ENCODE results near the gene HAUS3.

HAUS3 gene, protein sequence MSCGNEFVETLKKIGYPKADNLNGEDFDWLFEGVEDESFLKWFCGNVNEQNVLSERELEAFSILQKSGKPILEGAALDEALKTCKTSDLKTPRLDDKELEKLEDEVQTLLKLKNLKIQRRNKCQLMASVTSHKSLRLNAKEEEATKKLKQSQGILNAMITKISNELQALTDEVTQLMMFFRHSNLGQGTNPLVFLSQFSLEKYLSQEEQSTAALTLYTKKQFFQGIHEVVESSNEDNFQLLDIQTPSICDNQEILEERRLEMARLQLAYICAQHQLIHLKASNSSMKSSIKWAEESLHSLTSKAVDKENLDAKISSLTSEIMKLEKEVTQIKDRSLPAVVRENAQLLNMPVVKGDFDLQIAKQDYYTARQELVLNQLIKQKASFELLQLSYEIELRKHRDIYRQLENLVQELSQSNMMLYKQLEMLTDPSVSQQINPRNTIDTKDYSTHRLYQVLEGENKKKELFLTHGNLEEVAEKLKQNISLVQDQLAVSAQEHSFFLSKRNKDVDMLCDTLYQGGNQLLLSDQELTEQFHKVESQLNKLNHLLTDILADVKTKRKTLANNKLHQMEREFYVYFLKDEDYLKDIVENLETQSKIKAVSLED

DNA sequence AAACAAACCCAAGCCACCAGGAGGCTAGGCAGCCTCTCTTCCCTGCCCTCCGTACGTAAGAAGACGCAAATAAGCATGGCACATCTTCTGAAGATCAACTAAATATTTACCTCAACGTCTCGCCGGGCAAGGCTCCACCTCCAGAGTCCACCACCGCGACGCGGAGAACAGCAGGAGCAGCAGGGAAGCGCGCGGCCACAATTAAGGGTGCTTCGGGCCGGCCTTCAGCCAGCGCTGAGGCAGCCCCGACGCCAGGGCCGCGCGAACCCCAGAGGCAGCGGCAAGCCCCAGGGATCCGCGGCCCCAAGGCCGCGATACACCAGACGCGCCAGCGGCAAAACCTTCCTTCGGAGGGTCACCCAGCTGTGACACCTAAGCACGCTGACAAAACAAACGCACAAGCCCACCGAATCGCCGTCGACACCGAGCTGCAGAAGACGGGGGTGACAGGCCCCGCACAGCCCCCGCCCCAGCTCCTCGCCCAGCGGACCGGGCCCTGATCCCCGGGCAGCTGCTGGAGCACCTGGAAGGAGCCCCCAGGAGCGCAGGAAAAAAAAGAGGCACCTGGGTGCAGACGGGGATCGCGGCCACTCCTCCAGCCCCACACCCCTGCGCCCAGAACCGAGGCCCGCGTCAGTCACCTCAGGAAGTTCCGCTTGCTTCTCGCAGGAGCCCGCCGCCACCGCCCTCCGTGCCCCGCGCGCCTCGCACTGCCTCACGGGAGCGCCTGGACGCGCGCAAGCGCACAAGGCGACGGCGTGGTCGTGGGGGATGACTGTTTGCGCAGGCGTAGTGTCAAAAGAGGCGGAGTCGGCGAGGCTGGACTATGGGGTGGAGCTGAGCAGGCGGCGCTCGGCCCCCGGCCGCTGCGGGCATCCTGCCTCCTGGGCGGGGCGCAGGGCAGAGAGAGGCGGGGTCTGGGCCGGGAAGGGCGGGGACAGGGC, at the start of gene HAUS3, which contains the start of gene POLN:
TSS of gene HAUS3 (minus strand) at position 712 of the 944 bp plus-strand sequence. CDS start 1,175 bp downstream, outside the sequence.
TSS of gene POLN (minus strand) at position 712 of the 944 bp plus-strand sequence. CDS start 12,890 bp downstream, outside the sequence.
- no peak for DNase-seq (ENCODE audit: low read depth, low spot score)

DNA sequence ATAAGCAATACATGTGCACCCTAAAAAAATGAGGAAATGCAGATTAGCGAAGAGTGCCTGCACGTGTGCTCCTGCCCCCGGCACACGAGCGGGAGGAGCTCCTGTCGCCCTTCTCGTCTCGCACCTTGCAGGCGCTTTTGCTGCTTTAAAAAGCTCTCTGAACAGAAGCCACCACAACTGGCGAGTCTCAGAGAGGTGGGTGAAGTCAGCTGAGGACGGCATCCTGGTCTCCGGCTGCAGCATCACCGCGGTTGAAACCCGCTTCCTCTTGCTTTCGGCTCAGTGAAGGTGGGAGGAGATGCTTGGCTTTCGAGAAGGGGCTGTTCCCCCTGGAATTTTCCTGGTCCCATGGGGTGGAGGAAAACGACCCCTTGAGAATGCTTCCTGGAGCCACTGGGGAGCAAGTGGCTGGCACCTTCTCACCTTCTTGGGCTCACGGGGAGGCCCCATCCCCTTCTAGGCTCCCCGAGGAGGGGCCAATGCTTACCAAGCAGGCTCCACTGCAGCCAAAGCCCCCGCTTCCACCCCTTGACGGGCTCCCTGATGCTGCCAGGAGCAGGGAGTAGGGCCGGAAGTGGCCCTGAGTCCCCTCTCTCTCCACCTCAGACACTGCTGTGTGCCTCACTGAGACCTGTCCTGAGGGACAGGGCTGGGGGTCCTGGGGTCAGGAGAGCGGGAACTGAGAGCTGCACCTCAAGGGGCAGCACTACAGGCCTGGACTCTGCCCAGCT, 49.2 kb upstream of the HAUS3 start:
- DNase-seq (ENCODE audit: low read depth, low spot score) = no peak

DNA sequence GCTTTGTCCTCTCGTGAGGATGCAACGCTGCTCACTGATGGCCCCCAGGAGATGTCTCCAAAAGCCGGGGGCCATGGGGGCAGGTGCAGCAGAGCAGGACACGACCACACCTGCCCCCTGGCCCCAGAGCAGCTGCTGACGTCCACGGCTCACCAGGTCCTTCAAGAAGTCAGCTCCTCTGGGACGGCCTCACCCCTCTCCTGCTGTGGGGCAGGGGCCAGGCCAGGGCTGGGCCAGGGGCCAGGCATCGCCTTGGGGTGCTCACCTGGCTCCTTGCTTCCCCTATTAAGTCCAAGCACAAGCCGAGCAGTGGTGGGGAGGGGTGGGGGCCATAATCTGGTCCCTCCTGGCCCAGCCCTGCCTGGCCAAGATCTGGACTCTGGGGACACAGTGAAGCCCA, 48.6 kb upstream of the HAUS3 start:
- DNase-seq (ENCODE audit: low read depth, low spot score) = no peak

DNA sequence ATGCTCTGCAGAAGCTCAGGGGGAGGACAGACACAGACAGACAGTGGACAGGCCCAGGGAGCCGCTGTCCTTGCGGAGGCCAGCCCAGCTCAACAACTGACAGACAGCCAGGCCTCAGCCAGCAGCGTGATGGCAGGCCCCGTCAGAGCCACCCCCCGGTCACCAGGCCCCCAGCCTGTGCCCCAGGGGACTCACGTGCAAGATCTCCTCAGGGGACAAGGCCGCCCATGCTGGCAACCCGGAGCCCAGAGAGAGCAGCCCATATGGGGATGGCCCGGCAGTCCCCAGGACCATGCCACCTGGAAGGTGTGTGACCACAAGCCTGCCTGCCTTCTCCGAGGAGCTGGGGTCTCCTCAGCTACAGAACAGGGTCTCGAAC, 48.0 kb upstream of the HAUS3 start:
- DNase-seq (ENCODE audit: low read depth, low spot score) = no peak

DNA sequence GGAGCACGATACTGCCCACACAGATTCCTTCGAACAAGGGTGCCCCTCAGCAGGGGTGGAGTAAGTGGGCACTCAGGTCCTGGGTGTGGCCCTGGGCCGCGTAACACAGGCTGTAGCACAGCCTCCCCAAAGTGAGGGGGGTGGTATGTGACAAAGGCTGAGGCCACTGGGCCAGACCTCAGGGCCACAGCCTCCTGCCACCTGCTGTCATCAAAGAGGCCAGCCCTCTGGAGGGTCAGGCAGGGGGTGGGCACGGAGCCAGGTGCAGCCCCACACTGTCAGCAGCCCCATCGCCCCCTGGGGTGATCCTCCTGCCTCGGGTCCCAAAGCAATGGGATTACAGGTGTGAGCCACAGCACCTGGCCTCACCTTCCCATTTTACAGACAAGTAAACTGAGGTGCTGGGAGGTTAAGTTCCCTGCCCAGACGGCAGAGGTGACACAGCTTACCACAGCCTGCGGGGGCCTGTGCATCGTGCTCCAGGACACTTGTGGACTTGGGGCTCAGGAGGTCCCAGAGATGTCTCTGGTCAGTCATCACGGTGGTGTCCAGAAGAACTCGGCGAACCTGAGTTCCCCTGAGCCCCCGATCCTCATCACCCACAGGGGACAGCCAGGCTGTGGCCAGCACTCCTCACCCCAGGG, 47.5 kb upstream of the HAUS3 start:
- DNase-seq (ENCODE audit: low read depth, low spot score) = no peak

DNA sequence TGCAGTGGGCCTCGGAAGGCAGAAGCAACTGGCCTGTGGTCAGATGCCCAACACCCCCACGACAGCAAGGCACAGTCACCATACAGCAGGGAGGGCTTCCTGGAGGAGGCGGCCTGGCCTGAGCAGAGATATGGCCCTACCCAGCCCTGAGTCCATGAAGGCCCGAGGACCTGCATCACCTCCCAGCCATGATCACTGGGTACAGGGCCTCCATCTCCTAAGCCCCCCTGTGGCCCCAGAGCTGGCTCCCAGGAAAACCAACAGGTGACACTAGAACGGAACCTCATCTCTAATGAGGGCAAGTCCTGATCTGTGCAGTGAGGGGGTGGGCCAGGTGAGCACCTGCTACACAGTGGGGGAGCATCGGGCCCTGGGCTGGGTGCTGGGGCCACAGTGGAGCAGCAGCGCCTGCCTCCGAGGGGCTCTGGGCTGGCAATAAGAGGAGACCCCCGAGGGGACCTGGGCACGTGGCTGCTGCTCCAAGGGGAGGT, 46.2 kb upstream of the HAUS3 start:
- no peak for DNase-seq (ENCODE audit: low read depth, low spot score)

DNA sequence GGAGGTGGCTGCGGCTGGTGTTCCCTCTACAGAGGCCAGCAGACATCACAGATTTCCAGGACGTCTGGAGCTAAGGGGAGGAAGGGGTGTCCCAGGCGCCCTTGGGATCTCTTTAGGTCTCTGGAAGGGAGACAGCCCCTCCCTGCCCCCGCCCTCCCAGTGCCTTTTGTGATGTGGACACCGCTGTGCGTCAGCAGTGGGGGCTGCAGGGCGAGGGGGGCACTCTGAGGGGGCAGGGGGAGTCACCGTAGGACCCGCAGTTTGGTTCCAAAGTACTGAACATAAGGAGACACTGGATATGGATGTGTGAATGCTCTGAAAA, 45.6 kb upstream of the HAUS3 start:
- no peak for DNase-seq (ENCODE audit: low read depth, low spot score)

DNA sequence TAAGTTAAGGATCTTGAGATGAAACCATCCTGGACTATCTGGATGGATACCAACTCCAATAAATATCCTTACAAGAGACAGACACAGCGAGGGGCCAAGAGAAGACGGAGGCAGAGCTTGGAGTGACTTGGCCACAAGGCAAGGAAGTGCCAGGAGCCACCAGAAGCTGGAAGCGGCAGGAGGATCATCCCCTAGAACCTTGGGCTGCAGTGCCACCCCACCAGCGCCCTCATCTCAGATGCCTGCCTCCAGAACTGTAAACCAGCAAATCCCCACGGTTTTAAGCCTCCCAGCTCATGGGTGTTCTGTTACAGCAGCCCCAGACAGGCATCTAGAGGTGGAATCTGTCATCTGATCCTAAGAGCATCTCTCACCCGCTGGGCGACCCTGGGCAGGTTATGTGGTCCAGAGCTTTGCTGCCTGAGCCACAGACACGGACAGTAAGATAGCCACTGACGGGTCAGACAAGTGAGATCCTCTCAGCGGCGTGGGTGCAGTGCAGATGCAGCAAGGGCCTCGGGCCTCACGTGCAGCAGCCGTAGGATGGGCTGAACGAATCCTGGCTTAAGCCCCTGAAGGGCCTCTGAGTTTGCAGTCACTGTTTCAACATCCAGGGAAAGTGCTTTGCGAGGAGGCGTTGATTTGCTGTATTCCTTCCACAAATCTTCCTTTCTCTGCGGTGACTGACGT, 45.1 kb upstream of the HAUS3 start:
- DNase-seq (ENCODE audit: low read depth, low spot score) = no peak

DNA sequence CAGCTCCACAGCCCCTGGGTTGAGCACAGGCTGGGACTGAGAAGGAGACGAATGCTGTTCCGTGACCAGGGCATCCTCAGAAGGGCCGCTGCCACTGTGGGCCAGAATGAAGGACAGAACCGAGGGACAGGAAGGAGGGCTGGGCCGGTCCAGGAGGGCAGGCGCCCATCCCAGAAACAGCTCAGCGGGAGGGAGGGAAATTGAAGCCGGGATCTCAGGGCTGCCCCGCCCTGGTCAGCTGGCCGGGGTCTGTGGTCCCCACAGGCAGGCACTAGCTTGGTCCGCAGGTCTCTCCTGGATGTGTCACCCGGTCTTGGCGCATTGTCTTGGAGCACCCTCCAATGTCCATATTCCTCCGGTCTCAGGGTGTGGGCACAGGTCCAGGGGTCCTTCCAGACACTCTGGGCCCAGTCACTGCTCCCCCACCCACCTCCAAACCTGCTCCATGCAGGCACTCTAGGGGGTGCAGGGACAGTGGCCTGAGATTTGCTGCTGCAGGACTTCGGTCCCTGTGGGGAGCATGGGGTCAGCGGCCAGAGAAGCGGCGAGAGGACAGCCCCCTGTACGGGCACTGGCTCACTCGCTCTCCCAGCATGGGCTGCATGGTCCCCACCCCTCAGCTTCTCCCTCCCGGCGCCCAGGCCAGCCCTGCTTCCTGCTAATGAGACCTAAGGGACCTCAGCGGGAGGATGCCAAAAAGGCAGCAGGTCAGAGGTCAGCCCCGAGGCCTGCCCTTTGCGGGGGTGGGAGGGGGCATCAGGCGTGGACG, 43.9 kb upstream of the HAUS3 start:
- DNase-seq (ENCODE audit: low read depth, low spot score) = no peak

DNA sequence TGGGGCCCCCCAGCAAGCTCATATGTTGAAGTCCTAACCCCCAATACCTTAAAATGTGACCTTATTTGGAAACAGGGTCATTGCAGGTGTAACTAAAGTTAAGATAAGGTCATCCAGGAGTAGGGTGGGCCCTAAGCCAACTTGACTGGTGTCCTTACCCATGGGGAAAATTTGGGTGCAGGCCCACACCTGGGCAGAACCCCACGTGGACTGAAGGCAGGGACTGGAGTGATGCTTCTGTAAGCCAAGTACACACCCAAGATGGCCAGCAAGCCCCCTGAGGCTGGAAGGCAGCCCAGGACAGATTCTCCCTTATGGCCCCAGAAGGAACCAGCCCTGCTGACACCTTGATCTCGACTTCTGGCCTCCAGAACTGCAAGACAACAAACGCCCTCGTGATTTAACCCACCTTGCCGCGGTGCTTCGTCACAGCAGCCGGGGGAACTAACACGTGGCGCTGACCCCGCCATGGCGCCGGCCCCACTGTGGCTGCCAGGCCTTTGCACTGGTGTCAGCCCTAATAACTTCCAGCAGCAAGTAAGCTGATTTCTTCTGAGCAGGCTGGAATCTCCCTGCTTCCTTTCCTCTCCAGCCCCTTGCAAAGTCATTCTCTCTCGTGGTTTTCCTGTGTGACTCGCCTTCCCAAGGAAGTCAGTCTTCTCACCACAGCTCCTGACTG, 43.2 kb upstream of the HAUS3 start:
- no peak for DNase-seq (ENCODE audit: low read depth, low spot score)

DNA sequence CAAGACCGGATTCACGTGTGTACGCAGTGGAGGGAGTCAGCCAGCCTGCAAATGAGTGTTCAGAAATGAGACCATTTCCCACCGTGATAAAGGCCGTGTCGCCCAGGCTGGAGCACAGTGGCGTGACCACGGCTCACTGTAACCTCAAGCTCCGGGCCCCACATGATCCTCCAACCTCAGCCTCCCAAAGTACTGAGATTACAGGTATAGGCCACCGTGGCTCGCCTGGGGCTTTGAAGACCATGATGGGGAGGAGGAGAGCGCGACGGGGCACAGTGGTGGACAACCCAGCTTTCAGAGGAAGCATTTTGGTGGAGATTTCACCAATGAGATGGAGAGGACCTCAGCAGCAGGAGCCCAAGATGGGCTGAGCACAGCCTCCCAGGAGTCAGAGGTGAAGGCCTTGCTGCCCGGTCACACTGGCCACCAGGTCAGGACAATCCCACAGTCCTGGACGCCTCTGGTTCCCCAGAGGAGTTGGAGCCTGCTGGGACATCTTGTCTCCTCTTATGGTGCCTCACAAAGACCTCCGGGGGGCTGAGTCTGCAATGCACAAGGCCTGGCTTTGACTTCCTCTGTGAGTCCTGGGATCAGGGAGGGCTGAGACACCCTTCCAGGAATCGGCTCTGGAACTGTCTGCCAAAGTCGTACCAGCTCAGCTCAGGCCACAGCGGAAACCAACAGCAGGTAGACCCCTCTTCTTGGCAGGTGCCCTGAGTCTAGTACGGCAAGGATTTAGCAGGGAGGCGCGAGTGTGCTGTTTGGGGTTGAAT, 42.4 kb upstream of the HAUS3 start:
- no peak for DNase-seq (ENCODE audit: low read depth, low spot score)

DNA sequence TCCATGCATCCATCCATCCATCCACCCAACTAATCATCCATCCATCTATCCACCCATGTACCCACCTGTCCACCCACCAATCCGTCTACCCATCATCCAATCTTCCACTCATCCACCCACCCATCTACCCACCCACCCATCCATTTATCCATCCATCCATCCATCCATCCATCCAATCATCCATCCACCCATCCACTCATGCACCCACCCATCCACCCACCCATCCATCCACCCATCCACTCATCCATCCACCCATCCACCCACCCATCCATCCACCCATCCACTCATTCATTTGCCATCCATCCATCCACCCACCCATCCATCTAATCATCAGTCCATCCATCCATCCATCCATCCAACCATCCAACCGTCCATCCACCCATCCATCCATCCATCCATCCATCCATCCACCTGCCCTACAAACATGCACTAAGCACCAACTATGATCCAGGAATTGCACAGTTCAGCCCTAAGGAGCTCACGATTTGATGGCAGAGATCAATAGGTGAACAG, 41.3 kb upstream of the HAUS3 start:
- DNase-seq (ENCODE audit: low read depth, low spot score) = no peak

DNA sequence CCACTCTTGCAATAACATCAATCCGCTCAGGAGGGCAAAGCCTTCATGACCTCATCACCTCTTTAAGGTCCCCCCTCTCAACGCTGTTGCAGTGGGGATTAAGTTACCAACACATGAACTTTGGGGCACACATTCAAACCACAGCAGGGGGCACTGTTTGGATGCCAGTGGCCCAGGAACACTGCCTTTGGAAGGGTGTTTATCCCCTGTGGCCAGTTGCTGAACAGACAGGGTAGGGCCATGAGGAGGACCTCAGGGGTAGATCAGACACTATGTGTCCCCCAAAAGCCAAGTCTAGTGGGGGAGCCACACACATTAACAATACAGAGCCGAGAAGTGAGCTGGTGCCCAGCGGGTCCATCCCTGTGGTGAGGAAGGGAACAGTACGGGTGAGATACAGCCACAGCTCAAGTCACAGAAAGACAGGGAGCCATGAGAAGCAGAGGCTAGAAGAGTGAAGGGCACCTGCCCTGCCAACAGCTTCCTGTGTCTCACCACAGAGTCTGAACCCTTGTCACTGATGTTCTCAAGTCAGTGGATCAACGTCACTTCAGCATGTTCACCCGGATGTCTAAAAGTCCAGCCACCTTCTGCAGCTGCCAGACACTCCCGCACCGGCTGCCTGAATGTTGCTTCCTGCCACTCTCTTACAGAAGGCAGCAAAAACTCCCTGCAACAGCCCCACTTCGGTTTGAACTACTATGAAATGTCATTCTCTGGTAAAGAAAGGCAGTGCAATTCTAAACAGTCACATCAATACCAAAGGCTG, 39.8 kb upstream of the HAUS3 start:
- DNase-seq (ENCODE audit: low read depth, low spot score) = no peak

DNA sequence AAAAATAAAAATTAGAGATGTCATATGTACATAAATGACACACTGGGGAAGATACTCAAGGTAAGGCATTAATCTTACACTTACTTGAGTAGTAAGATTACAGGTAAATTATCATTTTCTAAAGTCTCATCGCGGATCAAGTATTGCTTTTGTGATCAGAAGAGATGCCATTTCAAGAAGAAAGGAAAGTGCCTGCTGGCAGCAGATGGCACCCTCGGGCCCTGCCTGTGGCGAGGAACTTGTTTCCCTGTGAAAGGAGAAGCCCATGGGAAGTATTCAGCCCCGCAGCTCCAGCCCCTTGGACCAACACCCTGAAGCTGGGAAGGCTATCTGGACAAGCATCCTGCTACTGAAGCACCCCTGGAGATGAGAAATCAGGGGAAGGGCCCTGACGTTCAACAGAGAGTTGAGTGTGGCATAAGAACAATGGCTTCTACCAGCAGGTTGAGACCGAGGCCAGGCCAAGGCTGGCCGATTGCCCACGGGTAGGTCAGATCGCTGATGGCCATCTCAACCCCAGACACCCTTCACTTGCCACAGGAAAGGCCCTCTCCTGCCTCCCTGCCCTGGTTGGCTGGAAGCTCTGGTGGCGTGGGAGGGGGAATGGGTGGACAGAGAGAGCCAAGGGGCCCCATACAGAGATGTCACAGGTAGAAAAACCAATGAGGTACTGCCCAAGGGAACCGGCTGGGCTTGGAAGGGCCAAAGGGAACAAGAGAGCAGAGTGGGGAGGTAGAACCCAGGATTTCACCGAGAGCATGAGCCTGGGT, 38.8 kb upstream of the HAUS3 start:
- no peak for DNase-seq (ENCODE audit: low read depth, low spot score)

DNA sequence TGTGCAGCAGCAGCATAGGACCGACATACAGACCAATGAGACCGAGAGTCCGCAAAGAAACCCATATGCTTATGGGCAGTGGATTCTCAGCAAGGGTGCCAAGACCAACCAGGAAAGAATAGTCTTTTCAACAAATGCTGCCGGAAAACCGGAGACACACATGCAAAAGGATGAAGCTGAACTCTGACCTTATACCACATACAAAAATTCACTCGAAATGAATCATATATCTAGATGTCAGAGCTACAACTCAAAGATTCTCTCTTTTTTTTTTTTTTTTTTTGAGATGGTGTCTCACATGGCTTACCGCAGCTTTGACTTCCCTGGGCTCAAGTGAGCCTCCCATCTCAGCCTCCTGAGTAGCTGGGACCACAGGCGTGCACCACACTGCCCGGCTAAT, 36.0 kb upstream of the HAUS3 start:
- no peak for DNase-seq (ENCODE audit: low read depth, low spot score)

DNA sequence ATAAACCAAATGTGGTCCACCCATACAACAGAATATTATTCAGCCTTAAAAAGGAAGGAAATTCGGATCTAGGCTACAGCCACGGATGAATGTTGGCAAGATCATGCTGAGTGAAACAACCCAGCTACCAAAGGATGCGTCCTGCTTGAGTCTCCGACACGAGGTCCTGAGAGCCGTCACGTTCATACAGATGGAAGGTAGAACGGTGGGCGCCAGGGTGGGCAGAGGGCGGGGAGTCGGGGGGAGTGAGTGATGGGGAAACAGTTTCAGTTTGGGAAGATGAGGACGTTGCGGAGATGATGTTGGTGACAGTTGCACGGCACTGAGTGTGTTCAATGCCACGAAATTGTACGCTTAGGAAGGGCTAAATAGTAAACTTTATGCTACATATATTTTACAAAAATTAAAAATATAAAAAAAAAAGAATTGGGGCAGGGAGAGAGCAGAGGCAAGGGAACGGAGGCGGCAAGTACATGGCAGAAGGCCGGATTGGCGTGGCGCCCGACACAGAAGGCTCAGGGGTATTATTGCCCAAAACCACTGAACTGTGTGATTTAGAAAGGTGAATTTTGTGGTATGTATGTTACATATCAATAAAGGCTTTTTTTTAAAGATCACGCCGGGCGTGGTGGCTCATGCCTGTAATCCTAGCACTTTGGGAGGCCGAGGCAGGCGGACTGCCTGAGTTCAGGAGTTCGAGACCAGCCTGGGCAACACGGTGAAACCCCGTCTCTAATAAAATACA, 34.8 kb upstream of the HAUS3 start:
- DNase-seq (ENCODE audit: low read depth, low spot score) = no peak

All from iPS DF 19.7 (cell line).